Astrocyte (in vitro differentiated cells and primary cell): ENCODE data around the gene GDF7.

Source experiments
- CTCF ChIP-seq: IDR thresholded peaks from 2 replicates; pipeline ENCODE4 v1.5.1; 2011; ENCODE audit warnings: low read depth, mild to moderate bottlenecking, inconsistent platforms, low read length, moderate library complexity; ENCODE audit not compliant: insufficient read depth
- EZH2 ChIP-seq: IDR thresholded peaks from 2 replicates; pipeline ENCODE4 v1.6.1; 2012; ENCODE audit warnings: mild to moderate bottlenecking, low read length, inconsistent platforms; ENCODE audit not compliant: insufficient read depth

- TF ChIP-seq EZH2 (no peak), CTCF (no peak)
These were observed 15.2 kb upstream of the GDF7 start for GRCh38 chr2:20651731-20652099.
